Fibroblast of pulmonary artery (primary cell): ENCODE measurements around the gene PLEKHM2.

Experiments used
- DNase-seq: peaks from one replicate; pipeline ENCODE4 v3.0.0-alpha.2; 2010; ENCODE audit warnings: low read depth
- H3K4me3 ChIP-seq: replicated peaks from 2 replicates; pipeline ENCODE4 v1.5.1; 2011; ENCODE audit warnings: low read depth, mild to moderate bottlenecking, control low read depth, low read length, moderate library complexity
- CTCF ChIP-seq: IDR thresholded peaks from 2 replicates; pipeline ENCODE4 v1.5.1; 2011; ENCODE audit warnings: mild to moderate bottlenecking, control low read depth, low read length, inconsistent platforms; ENCODE audit errors: missing control alignments

PLEKHM2 gene

GRCh38 chr1:15767941-15768340 is 83.8 kb downstream of the PLEKHM2 start:
- no peak for TF ChIP-seq CTCF
- DNase-seq = no peak
- no peak overlapping the region for H3K4me3 ChIP-seq

DNA sequence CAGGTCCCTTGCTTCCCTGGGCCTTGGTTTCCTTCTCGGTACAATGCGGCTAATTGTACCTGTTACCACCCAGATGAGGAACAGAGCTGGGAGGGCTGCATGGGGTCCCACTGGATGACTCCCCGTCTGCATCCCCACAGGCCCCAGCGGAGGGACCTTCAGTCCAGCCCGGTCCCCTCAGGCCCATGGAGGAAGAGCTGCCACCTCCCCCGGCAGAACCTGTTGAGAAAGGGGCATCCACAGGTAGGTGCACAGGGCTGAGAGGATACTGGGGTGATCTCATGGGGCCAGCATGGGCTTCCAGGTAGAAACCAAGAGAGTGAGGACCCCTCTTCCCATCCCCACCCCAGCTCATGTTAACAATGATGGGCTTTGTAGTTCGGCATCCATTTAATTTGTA is 84.3 kb downstream of the PLEKHM2 start:
- H3K4me3 ChIP-seq = no peak overlapping the region
- DNase-seq = no peak
- no peak for TF ChIP-seq CTCF

DNA sequence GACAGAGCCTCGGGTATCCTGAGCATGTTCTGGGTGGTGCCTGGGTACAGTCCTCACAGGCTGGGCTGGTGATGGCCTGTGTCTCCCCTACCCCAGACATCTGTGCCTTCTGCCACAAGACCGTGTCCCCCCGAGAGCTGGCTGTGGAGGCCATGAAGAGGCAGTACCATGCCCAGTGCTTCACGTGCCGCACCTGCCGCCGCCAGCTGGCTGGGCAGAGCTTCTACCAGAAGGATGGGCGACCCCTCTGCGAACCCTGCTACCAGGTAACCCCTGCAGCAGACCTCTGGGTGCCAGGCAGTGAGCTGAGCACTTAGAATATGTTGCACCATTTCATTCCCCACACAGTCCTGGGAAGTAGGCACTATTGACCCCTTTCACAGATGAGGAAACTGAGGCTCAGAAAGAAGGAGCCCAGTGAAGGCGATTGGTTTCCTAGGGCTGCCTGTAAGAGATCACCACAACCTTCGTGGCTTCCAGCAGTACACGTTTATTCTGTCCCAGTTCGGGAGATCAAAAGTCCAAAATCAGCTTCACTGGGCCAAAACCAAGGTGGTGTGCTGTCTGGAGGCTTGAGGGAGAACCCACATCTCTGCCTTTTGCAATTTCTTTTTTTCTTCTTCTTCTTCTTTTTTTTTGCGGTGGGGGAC is 86.3 kb downstream of the PLEKHM2 start:
- no peak overlapping the region for H3K4me3 ChIP-seq
- DNase-seq = no peak
- no peak for TF ChIP-seq CTCF

GRCh38 chr1:15771836-15772515 is 87.9 kb downstream of the PLEKHM2 start:
- H3K4me3 ChIP-seq = no peak overlapping the region
- DNase-seq = no peak
- no peak for TF ChIP-seq CTCF

DNA sequence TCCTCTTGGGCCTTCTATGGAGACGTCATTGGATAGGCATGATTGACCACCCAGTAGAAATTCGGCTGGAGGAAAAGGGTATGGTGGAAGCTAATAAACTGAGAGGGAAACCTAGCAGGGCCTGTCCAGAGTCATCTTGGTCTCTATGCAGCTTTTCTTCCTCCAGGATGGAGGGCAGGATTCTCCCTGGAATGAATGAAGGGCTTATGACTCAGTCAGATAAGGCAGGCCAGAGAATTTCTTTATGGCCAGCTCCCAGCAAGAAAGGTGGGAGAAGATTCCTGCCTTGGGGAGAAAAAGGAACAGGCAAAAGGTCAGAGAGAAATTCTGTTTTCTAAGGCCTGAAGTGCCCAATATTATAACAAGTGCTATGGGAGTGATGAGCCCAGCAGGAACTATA is 91.6 kb downstream of the PLEKHM2 start:
- H3K4me3 ChIP-seq = no peak overlapping the region
- TF ChIP-seq CTCF = no peak
- DNase-seq = no peak

DNA sequence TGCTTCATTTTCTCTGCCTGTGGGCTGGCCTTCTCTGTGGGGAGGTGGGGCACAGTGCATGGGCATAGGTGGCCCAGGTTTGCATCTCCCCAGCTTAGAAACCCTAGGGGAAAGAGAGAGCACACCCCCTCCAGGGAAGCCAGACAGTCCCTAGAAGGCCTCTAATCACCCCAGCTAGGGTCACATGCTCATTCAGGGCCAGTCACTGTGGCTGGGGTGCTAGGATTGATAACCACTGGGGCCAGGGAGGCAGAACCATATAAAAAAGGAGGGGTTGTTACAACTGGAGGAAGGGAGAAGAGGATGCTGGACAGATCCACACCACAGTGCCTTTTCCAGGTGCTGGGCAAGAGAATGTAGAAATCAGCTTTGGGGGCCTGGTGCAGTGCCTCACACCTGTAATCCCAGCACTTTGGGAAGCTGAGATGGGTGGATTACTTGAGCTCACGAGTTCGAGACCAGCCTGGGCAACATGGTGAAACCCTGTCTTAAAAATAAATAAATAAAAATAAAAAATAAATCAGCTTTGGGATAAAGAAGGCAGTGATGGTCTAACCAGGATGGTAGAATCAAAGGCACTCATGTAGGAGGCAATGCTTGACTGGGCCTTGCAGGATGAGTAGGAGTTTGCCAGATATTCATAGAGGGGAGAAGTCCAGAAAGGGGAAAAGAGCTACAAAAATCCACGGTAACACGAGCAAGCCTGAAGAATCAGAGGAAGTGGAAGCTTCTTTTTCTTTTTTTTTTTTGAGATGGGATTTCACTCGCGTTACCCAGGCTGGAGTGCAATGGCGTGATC is 94.0 kb downstream of the PLEKHM2 start:
- no peak overlapping the region for H3K4me3 ChIP-seq
- no peak for DNase-seq

More for the DNA sequence above, 94.0 kb downstream of the PLEKHM2 start:
- TF ChIP-seq CTCF = no peak
